Measurements from ENCODE around the gene TIMM44.

Gene TIMM44

DNA sequence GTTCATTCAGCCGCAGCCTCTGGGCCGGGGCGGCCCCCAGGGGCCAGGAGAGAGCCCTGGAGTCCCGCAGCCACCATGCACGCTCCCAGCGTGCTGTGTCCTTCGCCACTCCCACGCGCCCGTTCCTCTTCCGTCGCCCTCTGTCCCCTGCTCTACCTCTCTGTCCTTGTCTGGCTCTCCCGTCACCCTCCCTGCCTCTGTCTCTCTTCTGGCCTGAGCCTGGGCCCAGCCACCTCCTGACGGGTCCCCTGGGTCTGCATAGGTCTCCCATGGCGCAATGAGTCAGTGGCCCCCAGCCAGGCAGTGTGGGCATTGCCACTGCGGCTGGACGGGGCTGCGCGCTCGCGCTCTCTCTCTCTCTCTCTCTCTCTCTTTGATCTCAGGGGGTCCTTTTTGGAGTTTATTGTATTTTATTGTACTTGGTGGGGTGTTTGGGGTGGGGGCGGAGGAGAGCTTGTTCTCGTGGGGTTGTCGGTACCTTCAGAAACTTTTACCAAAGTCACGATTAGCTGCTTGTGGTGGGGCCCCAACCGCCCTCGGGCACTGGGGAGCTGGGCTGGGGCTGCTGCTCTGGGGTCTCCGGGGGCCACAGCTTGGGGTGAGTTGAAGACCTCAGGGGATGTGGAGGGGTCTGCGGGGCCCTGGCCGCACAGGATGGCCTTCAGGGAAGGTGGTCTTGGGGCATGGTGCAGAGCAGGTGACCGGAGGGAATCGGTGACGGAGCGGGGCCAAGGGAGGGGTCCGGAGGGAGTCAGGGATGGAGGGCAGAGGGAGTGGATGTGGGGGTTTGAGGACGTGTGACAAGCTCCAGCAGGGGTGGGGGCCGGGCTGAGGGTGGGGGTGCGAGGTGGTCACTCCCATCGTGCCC, 30.5 kb downstream of the TIMM44 start:
- ATAC-seq: no peak
- TF ChIP-seq TCF4 (CRISPR knock-in tag; IDR thresholded peaks at IDR 0.05; ENCODE audit: borderline replicate concordance) (no peak), ZFP30 (CRISPR knock-in tag; IDR thresholded peaks at IDR 0.05) (no peak), ZNF565 (CRISPR knock-in tag; conservative IDR thresholded peaks at IDR 0.05; ENCODE audit: low read depth) (no peak), ISL1 (CRISPR knock-in tag; IDR thresholded peaks at IDR 0.05) (no peak), ZNF70 (CRISPR knock-in tag; IDR thresholded peaks at IDR 0.05) (no peak), ZFP3 (CRISPR knock-in tag; IDR thresholded peaks at IDR 0.05) (no peak), CREB5 (CRISPR knock-in tag; IDR thresholded peaks at IDR 0.05; ENCODE audit: low read depth) (no peak), BACH2 (CRISPR knock-in tag; IDR thresholded peaks at IDR 0.05; ENCODE audit: borderline replicate concordance) (no peak), PPARA (CRISPR knock-in tag; IDR thresholded peaks at IDR 0.05; ENCODE audit: borderline replicate concordance) (no peak), ARNTL (CRISPR knock-in tag; IDR thresholded peaks at IDR 0.05; ENCODE audit: borderline replicate concordance, low read depth) (no peak), RARB (CRISPR knock-in tag; IDR thresholded peaks at IDR 0.05) (no peak), OSR1 (CRISPR knock-in tag; IDR thresholded peaks at IDR 0.05) (no peak), TOX (CRISPR knock-in tag; IDR thresholded peaks at IDR 0.05; ENCODE audit: borderline replicate concordance) (no peak), SNAI2 (CRISPR knock-in tag; IDR thresholded peaks at IDR 0.05) (no peak), ZC3H10 (CRISPR knock-in tag; IDR thresholded peaks at IDR 0.05) (no peak)
- TF ChIP-seq, protein P1, sequence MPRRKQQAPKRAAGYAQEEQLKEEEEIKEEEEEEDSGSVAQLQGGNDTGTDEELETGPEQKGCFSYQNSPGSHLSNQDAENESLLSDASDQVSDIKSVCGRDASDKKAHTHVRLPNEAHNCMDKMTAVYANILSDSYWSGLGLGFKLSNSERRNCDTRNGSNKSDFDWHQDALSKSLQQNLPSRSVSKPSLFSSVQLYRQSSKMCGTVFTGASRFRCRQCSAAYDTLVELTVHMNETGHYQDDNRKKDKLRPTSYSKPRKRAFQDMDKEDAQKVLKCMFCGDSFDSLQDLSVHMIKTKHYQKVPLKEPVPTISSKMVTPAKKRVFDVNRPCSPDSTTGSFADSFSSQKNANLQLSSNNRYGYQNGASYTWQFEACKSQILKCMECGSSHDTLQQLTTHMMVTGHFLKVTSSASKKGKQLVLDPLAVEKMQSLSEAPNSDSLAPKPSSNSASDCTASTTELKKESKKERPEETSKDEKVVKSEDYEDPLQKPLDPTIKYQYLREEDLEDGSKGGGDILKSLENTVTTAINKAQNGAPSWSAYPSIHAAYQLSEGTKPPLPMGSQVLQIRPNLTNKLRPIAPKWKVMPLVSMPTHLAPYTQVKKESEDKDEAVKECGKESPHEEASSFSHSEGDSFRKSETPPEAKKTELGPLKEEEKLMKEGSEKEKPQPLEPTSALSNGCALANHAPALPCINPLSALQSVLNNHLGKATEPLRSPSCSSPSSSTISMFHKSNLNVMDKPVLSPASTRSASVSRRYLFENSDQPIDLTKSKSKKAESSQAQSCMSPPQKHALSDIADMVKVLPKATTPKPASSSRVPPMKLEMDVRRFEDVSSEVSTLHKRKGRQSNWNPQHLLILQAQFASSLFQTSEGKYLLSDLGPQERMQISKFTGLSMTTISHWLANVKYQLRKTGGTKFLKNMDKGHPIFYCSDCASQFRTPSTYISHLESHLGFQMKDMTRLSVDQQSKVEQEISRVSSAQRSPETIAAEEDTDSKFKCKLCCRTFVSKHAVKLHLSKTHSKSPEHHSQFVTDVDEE (CRISPR knock-in tag; IDR thresholded peaks at IDR 0.05): no peak
- TF ChIP-seq, protein P2, sequence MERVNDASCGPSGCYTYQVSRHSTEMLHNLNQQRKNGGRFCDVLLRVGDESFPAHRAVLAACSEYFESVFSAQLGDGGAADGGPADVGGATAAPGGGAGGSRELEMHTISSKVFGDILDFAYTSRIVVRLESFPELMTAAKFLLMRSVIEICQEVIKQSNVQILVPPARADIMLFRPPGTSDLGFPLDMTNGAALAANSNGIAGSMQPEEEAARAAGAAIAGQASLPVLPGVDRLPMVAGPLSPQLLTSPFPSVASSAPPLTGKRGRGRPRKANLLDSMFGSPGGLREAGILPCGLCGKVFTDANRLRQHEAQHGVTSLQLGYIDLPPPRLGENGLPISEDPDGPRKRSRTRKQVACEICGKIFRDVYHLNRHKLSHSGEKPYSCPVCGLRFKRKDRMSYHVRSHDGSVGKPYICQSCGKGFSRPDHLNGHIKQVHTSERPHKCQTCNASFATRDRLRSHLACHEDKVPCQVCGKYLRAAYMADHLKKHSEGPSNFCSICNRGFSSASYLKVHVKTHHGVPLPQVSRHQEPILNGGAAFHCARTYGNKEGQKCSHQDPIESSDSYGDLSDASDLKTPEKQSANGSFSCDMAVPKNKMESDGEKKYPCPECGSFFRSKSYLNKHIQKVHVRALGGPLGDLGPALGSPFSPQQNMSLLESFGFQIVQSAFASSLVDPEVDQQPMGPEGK (CRISPR knock-in tag; IDR thresholded peaks at IDR 0.05; ENCODE audit: borderline replicate concordance): no peak
- TF ChIP-seq, protein P3, sequence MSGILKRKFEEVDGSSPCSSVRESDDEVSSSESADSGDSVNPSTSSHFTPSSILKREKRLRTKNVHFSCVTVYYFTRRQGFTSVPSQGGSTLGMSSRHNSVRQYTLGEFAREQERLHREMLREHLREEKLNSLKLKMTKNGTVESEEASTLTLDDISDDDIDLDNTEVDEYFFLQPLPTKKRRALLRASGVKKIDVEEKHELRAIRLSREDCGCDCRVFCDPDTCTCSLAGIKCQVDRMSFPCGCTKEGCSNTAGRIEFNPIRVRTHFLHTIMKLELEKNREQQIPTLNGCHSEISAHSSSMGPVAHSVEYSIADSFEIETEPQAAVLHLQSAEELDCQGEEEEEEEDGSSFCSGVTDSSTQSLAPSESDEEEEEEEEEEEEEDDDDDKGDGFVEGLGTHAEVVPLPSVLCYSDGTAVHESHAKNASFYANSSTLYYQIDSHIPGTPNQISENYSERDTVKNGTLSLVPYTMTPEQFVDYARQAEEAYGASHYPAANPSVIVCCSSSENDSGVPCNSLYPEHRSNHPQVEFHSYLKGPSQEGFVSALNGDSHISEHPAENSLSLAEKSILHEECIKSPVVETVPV (CRISPR knock-in tag; IDR thresholded peaks at IDR 0.05): no peak

GRCh38 chr19:7912144-7912696, 31.2 kb downstream of the TIMM44 start:
- TF ChIP-seq ZC3H10 (CRISPR knock-in tag; IDR thresholded peaks at IDR 0.05) (no peak), PPARA (CRISPR knock-in tag; IDR thresholded peaks at IDR 0.05; ENCODE audit: borderline replicate concordance) (no peak), TOX (CRISPR knock-in tag; IDR thresholded peaks at IDR 0.05; ENCODE audit: borderline replicate concordance) (no peak), ZFP3 (CRISPR knock-in tag; IDR thresholded peaks at IDR 0.05) (no peak)
- TF ChIP-seq, protein P2 (CRISPR knock-in tag; IDR thresholded peaks at IDR 0.05; ENCODE audit: borderline replicate concordance): no peak
- TF ChIP-seq, protein P4, sequence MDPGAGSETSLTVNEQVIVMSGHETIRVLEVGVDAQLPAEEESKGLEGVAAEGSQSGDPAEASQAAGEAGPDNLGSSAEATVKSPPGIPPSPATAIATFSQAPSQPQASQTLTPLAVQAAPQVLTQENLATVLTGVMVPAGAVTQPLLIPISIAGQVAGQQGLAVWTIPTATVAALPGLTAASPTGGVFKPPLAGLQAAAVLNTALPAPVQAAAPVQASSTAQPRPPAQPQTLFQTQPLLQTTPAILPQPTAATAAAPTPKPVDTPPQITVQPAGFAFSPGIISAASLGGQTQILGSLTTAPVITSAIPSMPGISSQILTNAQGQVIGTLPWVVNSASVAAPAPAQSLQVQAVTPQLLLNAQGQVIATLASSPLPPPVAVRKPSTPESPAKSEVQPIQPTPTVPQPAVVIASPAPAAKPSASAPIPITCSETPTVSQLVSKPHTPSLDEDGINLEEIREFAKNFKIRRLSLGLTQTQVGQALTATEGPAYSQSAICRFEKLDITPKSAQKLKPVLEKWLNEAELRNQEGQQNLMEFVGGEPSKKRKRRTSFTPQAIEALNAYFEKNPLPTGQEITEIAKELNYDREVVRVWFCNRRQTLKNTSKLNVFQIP (CRISPR knock-in tag; IDR thresholded peaks at IDR 0.05; ENCODE audit: borderline replicate concordance, low read depth): no peak

More at GRCh38 chr19:7912144-7912696, 31.2 kb downstream of the TIMM44 start:
- no peak for ATAC-seq
